K562 (cell line): ENCODE measurements around the gene SLC28A3. TPM values are rescaled to one million over a fixed set of nuclear protein-coding genes. Genes with fewer than 3 reads are reported as not detected.

Source experiments
- CUX1 ChIP-seq: fragments of 200-800 bp; sonication (Bioruptor generic); IDR thresholded peaks from 2 replicates; pipeline ENCODE4 v1.6.1; 2016; ENCODE audit warnings: missing genetic modification characterization, missing compliant biosample characterization
- ELF4 ChIP-seq: fragments of 450-650 bp; formaldehyde crosslinking; IDR thresholded peaks from 2 replicates; pipeline ENCODE4 v1.4.0; 2022; ENCODE audit warnings: missing genetic modification characterization
- ETV6 ChIP-seq, 3 experiments: fragments of 150-350 bp in 1 of 3; sonication (generic) in 1 of 3; formaldehyde crosslinking in 1 of 3; IDR thresholded peaks; 2 replicates each; pipeline versions ENCODE4 v1.6.1 to v1.8.0; 2014 to 2022; ENCODE audit warnings: borderline replicate concordance in 2 of 3, low read depth in 2 of 3, antibody characterized with exemption in 1 of 3, low read length in 1 of 3, mild to moderate bottlenecking in 1 of 3, missing genetic modification reagents in 1 of 3
- MGA ChIP-seq: fragments of 450-650 bp; IDR thresholded peaks from 2 replicates; pipeline ENCODE4 v1.6.1; 2016; ENCODE audit warnings: mild to moderate bottlenecking, moderate library complexity
- NFRKB ChIP-seq: fragments of 450-650 bp; IDR thresholded peaks from 2 replicates; pipeline ENCODE4 v1.6.1; 2016; ENCODE audit warnings: low read depth
- RAD21 ChIP-seq, 2 experiments: fragments of 250-450 bp in 1 of 2; fragments of 450-650 bp in 1 of 2; sonication (Bioruptor Pico) in 1 of 2; formaldehyde crosslinking in 1 of 2; IDR thresholded peaks in 1 of 2; conservative IDR thresholded peaks in 1 of 2; 2 replicates each; pipeline versions ENCODE4 v1.4.0 to v1.8.0; 2020 to 2022; ENCODE audit warnings: mild to moderate bottlenecking in 2 of 2, moderate library complexity in 1 of 2
- RB1 ChIP-seq: fragments of 450-650 bp; IDR thresholded peaks from 2 replicates; pipeline ENCODE4 v1.6.1; 2017; ENCODE audit warnings: low read depth, mild to moderate bottlenecking
- RBM34 ChIP-seq: fragments of 200-400 bp; formaldehyde crosslinking; IDR thresholded peaks from 2 replicates; pipeline ENCODE4 v1.6.1; 2018; ENCODE audit warnings: low read length, borderline replicate concordance; ENCODE audit not compliant: insufficient read depth
- polyA plus RNA-seq, 8 experiments: library from polyadenylated mRNA; depleted of rRNA in 4 of 8; stranded (reverse) in 5 of 8; unstranded in 3 of 8; fragments of >200 nt; fragmentation: Nextera tagmentation in 2 of 8; fragmentation: Illumina TruSeq in 1 of 8; extraction: Ambion mirVana in 2 of 8; extraction: Trizol in 1 of 8; gene quantifications; 2 replicates each; pipeline versions ENCODE4 v1.2.1 to v1.2.3, GENCODE V29; 2011 to 2014; ENCODE audit warnings: inconsistent platforms in 1 of 8, missing spikeins in 1 of 8
- total RNA-seq, 7 experiments: library from RNA; depleted of rRNA in 6 of 7; stranded (reverse); fragments of >200 nt in 6 of 7; fragmentation: Illumina TruSeq in 2 of 7; extraction: Trizol in 2 of 7; gene quantifications; 2 replicates each; pipeline versions ENCODE4 v1.2.1 to v1.2.3, GENCODE V29; 2011 to 2021; ENCODE audit warnings: low replicate concordance in 1 of 7
- TF ChIP-seq, protein P1 (sequence below): sonication (generic); formaldehyde crosslinking; IDR thresholded peaks from 2 replicates; pipeline ENCODE4 v1.9.0; 2022; ENCODE audit warnings: mild to moderate bottlenecking, missing genetic modification reagents

SLC28A3 gene
- total and polyA plus RNA-seq, 9 of the 15 experiments (the other 6 are each of a cell fraction or from before 2014, with no cell fraction given): not detected

DNA sequence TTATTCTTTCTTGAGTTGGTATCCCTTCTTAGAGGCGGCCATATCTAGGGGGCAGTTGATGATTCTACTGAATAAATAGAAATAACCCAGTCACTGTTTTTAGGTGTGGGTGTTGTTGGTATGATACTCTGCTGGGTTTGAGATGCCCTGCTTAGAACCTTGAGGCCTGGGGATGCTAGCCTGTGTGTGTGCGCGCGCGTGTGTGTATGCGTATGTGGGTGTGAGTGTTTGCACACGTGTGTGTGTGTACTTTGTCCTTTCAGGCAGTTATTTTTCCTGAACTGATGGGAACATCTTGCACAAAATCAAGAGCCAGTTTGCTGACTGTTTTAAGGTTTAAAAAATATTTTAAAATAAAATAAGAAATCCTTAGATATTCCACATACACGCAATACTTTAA lies 3.3 kb downstream of the SLC28A3 start (continued):
- TF ChIP-seq CUX1 (CRISPR knock-in tag) (no peak), MGA (no peak), RBM34 (no peak), ETV6 (IDR thresholded peaks at IDR 0.05; ENCODE audit: borderline replicate concordance in 1 of 2, low read depth in 2 of 2, low read length in 1 of 2) (no peak), ETV6 (CRISPR knock-in tag; IDR thresholded peaks at IDR 0.05; ENCODE audit: borderline replicate concordance) (no peak), RAD21 (CRISPR knock-in tag; conservative IDR thresholded peaks at IDR 0.05 in 1 of 2, IDR thresholded peaks at IDR 0.05 in 1 of 2) (no peak), NFRKB (no peak), RB1 (no peak), ELF4 (CRISPR knock-in tag) (no peak)
- TF ChIP-seq, protein P1, sequence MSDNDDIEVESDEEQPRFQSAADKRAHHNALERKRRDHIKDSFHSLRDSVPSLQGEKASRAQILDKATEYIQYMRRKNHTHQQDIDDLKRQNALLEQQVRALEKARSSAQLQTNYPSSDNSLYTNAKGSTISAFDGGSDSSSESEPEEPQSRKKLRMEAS: no peak
